NCI-H1417 treated with DMSO at 0.1 percent for 48 hours (cell line): ENCODE measurements around the gene CCNL1.
A peak's percentile ranks its signal among the peaks of the same experiment; 100 is the strongest.
"Not testable (repeated sequence)": the region's sequence is repeated elsewhere in the genome, so short reads cannot be mapped to it uniquely, and the experiment has no call there.

ENCODE experiments used
- DNase-seq: peaks from one replicate; lab custom pipeline; 2025; lab: John Stamatoyannopoulos, UW

The CCNL1 gene

GRCh38 chr3:157159762-157160657 is at the start of gene CCNL1:
Gene CCNL1, minus strand, starts transcription at chr3:157160147. Its CDS starts 53 bp downstream, at chr3:157160094.
- DNase-seq: peak; percentile 94

- DNase-seq: no peak
Observed at GRCh38 chr3:157204880-157205279, 44.9 kb upstream of the CCNL1 start.

GRCh38 chr3:157204431-157204830 is 44.5 kb upstream of the CCNL1 start:
- no peak for DNase-seq

GRCh38 chr3:157201648-157202278 is 41.8 kb upstream of the CCNL1 start:
- peak; percentile 28 for DNase-seq

DNA sequence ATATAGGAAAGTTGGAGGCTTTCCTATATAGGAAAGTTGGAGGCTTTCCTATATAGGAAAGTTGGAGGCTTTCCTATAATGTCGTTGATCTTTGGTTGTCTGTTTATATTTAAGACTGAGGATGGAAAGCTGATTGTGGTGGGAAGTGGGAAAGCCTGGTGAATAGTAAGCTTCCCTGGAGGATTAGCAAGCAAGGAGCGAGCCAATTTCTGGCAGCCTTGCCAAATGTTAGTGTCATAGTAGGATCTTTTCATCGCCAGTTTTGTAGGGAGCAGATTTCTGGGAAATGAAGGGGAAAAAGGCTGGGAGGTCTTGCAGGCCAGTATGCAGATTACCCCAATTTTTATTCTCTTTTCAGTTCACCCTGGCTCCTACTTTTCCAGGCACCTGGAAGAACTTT is 39.9 kb upstream of the CCNL1 start:
- DNase-seq: no peak

DNA sequence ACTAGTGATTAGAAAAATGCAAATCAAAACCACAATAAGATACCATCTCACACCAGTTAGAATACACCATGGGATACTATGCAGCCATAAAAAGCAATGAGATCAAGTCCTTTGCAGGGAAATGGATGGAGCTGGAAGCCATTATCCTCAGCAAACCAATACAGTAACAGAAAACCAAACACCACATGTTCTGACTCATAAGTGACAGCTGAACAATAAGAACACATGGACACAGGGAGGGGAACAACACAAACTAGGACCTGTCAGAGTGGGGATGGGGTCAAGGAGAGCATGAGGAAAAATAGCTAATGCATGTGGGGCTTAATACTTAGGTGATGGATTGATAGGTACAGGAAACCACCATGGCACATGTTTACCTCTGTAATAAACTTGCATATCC is 36.0 kb upstream of the CCNL1 start:
- DNase-seq: no peak

DNA sequence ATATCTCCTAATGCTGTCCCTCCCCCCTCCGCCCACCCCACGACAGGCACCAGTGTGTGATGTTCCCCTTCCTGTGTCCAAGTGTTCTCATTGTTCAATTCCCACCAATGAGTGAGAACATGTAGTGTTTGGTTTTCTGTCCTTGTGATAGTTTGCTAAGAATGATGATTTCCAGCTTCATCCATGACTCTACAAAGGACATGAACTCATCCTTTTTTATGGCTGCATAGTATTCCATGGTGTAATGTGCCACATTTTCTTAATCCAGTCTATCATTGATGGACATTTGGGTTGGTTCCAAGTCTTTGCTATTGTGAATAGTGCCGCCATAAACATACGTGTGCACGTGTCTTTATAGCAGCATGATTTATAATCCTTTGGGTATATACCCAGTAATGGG is 31.2 kb upstream of the CCNL1 start:
- not testable (repeated sequence) for DNase-seq

- DNase-seq: no peak
Observed at GRCh38 chr3:157190380-157190872, 30.5 kb upstream of the CCNL1 start.

DNA sequence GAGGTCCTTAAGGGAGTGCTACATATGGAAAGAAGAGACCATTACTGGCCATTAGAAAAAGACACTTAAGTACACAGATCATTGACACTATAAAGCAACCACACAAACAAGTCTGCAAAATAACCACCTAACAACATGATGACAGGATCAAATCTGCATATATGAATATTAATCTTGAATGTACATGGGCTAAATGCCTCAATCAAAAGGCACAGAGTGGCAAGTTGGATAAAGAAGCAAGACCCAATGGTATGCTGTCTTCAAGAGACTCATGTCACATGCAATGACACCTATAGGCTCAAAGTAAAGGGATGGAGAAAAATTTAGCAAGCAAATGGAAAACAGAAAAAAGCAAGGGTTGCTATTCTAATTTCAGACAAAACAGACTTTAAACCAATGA is 28.4 kb upstream of the CCNL1 start:
- DNase-seq: no peak

- DNase-seq: no peak
Observed at GRCh38 chr3:157182879-157183278, 22.9 kb upstream of the CCNL1 start.

DNA sequence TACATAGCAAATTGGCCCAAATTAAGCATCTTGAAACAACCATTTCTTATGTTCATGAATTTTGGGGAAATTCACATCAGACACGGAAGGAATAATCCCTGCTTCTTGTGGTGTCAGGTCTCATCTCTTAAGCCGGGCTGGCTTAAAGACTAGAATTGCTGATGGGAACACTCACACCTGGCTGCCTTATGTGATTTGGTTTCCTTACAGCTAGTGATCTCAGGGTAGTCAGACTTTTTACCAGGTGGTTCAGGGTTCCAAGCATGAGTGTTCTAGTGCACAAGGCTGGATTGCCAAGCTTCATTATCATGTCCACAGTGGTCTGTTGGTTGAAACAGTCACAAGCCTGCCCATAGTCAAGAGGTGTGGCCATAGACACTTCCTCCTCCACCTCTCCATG is 20.3 kb upstream of the CCNL1 start:
- DNase-seq: no peak

DNA sequence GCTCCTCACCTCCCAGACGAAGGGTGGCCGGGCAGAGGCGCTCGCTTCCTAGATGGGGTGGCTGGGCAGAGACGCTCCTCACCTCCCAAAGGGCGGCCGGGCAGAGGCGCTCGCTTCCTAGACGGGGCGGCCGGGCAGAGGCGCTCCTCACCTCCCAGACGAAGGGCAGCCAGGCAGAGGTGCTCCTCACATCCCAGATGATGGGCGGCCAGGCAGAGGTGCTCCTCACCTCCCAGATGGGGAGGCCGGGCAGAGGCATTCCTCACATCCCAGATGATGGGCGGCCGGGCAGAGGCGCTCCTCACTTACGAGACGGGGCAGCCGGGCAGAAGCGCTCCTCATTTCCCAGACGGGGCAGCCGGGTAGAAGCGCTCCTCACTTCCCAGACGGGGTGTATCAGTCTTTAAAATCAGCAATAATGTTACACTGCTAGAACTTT is 19.4 kb upstream of the CCNL1 start:
- DNase-seq: no peak

DNA sequence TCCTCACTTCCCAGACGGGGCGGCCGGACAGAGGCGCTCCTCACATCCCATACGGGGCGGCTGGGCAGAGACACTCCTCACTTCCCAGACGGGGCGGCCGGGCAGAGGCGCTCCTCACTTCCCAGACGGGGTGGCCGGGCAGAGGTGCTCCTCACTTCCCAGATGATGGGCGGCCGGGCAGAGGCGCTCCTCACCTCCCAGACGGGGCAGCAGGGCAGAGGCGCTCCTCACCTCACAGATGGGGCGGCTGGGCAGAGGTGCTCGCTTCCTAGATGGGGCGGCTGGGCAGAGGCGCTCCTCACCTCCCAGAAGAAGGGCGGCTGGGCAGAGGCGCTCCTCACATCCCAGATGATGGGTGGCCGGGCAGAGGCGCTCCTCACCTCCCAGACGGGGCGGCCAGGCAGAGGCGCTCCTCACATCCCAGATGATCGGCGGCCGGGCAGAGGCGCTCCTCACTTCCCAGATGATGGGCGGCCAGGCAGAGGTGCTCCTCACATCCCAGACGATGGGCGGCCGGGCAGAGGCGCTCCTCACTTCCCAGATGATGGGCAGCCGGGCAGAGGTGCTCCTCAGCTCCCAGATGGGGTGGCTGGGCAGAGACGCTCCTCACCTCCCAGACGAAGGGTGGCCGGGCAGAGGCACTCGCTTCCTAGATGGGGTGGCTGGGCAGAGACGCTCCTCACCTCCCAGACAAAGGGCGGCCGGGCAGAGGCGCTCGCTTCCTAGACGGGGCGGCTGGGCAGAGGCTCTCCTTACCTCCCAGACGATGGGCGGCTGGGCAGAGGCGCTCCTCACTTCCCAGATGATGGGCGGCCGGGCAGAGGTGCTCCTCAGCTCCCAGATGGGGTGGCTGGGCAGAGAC is 18.8 kb upstream of the CCNL1 start:
- not testable (repeated sequence) for DNase-seq

DNA sequence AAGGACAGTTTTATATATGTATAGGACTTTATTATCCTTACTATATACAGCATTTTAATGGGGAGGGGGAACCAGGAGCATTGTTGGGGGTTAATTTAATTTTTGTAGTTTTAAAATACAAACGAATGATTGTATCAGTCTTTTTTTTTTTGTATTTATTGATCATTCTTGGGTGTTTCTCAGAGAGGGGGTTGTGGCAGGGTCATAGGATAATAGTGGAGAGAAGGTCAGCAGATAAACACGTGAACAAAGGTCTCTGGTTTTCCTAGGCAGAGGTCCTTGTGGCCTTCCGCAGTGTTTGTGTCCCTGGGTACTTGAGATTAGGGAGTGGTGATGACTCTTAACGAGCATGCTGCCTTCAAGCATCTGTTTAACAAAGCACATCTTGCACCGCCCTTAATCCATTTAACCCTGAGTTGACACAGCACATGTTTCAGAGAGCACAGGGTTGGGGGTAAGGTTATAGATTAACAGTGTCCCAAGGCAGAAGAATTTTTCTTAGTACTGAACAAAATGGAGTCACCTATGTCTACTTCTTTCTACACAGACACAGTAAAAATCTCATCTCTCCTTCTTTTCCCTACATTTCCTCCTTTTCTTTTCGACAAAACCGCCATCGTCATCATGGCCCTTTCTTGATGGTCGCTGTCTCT is 18.0 kb upstream of the CCNL1 start:
- DNase-seq: not testable (repeated sequence)

- DNase-seq: no peak
Observed at GRCh38 chr3:157176934-157177333, 17.0 kb upstream of the CCNL1 start.

GRCh38 chr3:157175691-157176507 is 16.0 kb upstream of the CCNL1 start:
- no peak for DNase-seq

DNA sequence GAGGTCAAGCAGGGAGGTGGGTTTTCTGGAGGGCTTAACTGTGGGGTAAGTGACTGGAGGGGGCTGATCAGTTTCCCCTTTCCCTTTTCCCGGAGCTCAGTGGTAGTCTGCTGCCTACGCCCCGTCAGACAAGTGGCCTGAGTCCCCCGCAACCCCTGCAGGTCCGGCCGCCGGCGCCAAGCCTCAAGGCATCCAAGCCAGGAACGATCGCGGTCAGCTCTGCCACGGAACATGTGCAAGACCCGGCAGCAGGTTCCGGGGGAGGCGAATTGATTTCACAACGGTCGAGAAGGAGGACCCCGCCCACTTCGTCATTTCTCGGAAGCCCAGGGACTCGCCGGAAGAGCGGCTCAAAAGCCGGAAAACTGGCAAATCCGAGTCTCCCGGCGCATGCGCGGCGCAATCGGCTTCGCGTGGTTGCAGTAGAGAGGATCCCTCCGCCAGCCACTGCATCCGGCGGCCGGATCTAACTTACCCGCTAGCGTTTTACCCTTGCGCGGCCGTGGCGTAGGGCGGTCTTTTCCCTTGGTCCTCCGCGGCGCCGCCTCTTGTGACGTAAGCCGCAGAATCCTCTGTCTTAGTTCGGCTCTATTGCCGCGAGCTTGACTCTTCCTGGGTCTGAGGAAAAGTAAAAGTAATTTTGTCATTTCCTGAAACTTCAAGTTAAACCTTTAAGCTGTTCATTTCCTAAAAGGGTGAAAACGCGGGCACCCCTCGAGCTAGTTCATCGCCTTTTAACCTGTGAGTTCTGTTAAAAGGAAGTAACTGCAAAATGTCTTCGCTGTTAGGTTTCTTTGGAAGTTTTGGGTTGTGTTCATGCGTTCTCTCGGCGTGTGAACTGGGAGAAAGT is 14.9 kb upstream of the CCNL1 start:
- peak; percentile 96 for DNase-seq

DNA sequence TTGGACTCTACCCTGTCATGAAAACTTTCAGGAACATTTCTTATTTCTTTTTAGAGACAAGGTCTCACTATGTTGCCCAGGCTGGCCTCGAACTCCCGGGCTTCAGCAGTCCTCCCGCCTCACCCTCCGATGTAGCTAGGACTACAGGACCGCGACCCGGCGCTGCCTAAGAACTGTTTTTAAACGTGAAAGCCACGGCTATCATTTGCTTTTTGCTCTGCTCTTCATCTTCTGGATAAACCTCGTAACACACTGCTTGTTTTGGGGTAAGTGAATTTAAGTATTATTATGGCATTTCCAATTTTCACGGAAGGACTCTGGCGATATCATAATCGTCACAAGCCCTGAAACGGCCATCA is 14.3 kb upstream of the CCNL1 start:
- DNase-seq: peak; percentile 36

- DNase-seq: not testable (repeated sequence)
Observed at GRCh38 chr3:157173343-157173742, 13.4 kb upstream of the CCNL1 start.

- no peak for DNase-seq
Observed at GRCh38 chr3:157172746-157173145, 12.8 kb upstream of the CCNL1 start.
